HepG2 (cell line): ENCODE data around the gene BABAM1. TPM values are rescaled to one million over a fixed set of nuclear protein-coding genes. Genes with fewer than 3 reads are reported as not detected.

Source experiments
- BORCS8-MEF2B ChIP-seq: sonication (generic); formaldehyde crosslinking; IDR thresholded peaks from 2 replicates; pipeline ENCODE4 v1.8.0; 2022; ENCODE audit warnings: mild to moderate bottlenecking, missing genetic modification reagents
- ELF1 ChIP-seq: sonication (generic); formaldehyde crosslinking; IDR thresholded peaks from 2 replicates; pipeline ENCODE4 v1.4.0; 2020; ENCODE audit warnings: missing genetic modification reagents
- FOXA3 ChIP-seq: IDR thresholded peaks from 2 replicates; pipeline ENCODE4 v1.6.1; 2016; ENCODE audit warnings: missing genetic modification reagents, missing compliant biosample characterization
- JUN ChIP-seq: sonication (generic); formaldehyde crosslinking; IDR thresholded peaks from 2 replicates; pipeline ENCODE4 v1.4.0; 2020; ENCODE audit warnings: mild to moderate bottlenecking, missing genetic modification reagents
- KDM1A ChIP-seq: IDR thresholded peaks from 2 replicates; pipeline ENCODE4 v1.6.1; 2016; ENCODE audit warnings: missing compliant biosample characterization
- KDM2A ChIP-seq: sonication (generic); formaldehyde crosslinking; IDR thresholded peaks from 2 replicates; pipeline ENCODE4 v1.4.0; 2020; ENCODE audit warnings: low read depth, missing genetic modification reagents, borderline replicate concordance
- LCORL ChIP-seq, 2 experiments: fragments of 450-650 bp in 1 of 2; sonication (generic) in 1 of 2; formaldehyde crosslinking in 1 of 2; IDR thresholded peaks; 2 replicates each; pipeline versions ENCODE4 v1.5.0 to v1.6.1; 2017 to 2020; ENCODE audit warnings: antibody characterized with exemption in 1 of 2, missing genetic modification reagents in 1 of 2
- MAFK ChIP-seq, 2 experiments: IDR thresholded peaks in 1 of 2; conservative IDR thresholded peaks in 1 of 2; 2 replicates each; pipeline ENCODE4 v1.6.1; 2011; ENCODE audit warnings: improper control_type of control experiment in 2 of 2, low read length in 2 of 2
- MBNL3 ChIP-seq: fragments of 250-450 bp; sonication (Bioruptor Pico); conservative IDR thresholded peaks from 2 replicates; pipeline ENCODE4 v1.8.0; 2022; ENCODE audit warnings: mild to moderate bottlenecking, inconsistent platforms
- NFYC ChIP-seq: IDR thresholded peaks from 2 replicates; pipeline ENCODE4 v1.6.1; 2016; ENCODE audit warnings: missing genetic modification reagents, missing compliant biosample characterization
- PPARG ChIP-seq: conservative IDR thresholded peaks from 2 replicates; pipeline ENCODE4 v1.6.1; 2016; ENCODE audit warnings: missing biosample characterization, missing genetic modification reagents
- SMARCC2 ChIP-seq: fragments of 450-650 bp; IDR thresholded peaks from 2 replicates; pipeline ENCODE4 v1.6.1; 2017; ENCODE audit warnings: antibody characterized with exemption, mild to moderate bottlenecking
- SP5 ChIP-seq: IDR thresholded peaks from 2 replicates; pipeline ENCODE4 v1.6.1; 2016; ENCODE audit warnings: low read depth, borderline replicate concordance
- STAG1 ChIP-seq: sonication (generic); formaldehyde crosslinking; IDR thresholded peaks from 2 replicates; pipeline ENCODE4 v1.4.0; 2020; ENCODE audit warnings: missing genetic modification reagents
- U2AF1 ChIP-seq: fragments of 200-400 bp; formaldehyde crosslinking; optimal IDR thresholded peaks from 2 replicates; pipeline ENCODE3; 2017; ENCODE audit warnings: mild to moderate bottlenecking, low read depth, low read length
- ZBTB7B ChIP-seq: sonication (generic); formaldehyde crosslinking; IDR thresholded peaks from 2 replicates; pipeline ENCODE4 v1.4.0; 2020; ENCODE audit warnings: missing genetic modification reagents
- ZMAT3 ChIP-seq: sonication (generic); formaldehyde crosslinking; conservative IDR thresholded peaks from 2 replicates; pipeline ENCODE4 v1.7.0; 2021; ENCODE audit warnings: missing genetic modification reagents
- ZNF263 ChIP-seq: sonication (generic); formaldehyde crosslinking; IDR thresholded peaks from 2 replicates; pipeline ENCODE4 v1.4.0; 2020; ENCODE audit warnings: missing genetic modification reagents
- ZNF556 ChIP-seq: sonication (generic); formaldehyde crosslinking; IDR thresholded peaks from 2 replicates; pipeline ENCODE4 v1.4.0; 2020; ENCODE audit warnings: mild to moderate bottlenecking, missing genetic modification reagents, borderline replicate concordance
- ZNF678 ChIP-seq: sonication (generic); formaldehyde crosslinking; IDR thresholded peaks from 2 replicates; pipeline ENCODE4 v1.4.0; 2020; ENCODE audit warnings: mild to moderate bottlenecking, missing genetic modification reagents
- ZNF768 ChIP-seq: sonication (generic); formaldehyde crosslinking; IDR thresholded peaks from 2 replicates; pipeline ENCODE4 v1.4.0; 2020; ENCODE audit warnings: missing genetic modification reagents
- ZSCAN12 ChIP-seq: sonication (generic); formaldehyde crosslinking; IDR thresholded peaks from 2 replicates; pipeline ENCODE4 v1.9.0; 2021; ENCODE audit warnings: mild to moderate bottlenecking, missing genetic modification reagents
- polyA plus RNA-seq, 8 experiments: library from polyadenylated mRNA; depleted of rRNA in 3 of 8; stranded (reverse) in 7 of 8; unstranded in 1 of 8; fragments of >200 nt; fragmentation: Illumina TruSeq in 4 of 8; extraction: Trizol in 4 of 8; gene quantifications; 2 replicates each; pipeline versions ENCODE4 v1.2.1 to v1.2.3, GENCODE V29; 2011 to 2016; ENCODE audit warnings: low read depth in 4 of 8, missing spikeins in 1 of 8, mixed read lengths in 1 of 8; ENCODE audit not compliant: insufficient read depth in 1 of 8
- total RNA-seq, 5 experiments: library from RNA; depleted of rRNA; stranded (reverse); fragments of >200 nt; fragmentation: Illumina TruSeq; extraction: Trizol; gene quantifications; 2 replicates each; pipeline ENCODE4 v1.2.3, GENCODE V29; 2016; ENCODE audit warnings: low read depth in 1 of 5
- TF ChIP-seq, protein P1 (sequence below): sonication (generic); formaldehyde crosslinking; IDR thresholded peaks from 2 replicates; pipeline ENCODE4 v1.9.0; 2022; ENCODE audit warnings: low read depth, missing genetic modification reagents
- TF ChIP-seq, protein P2 (sequence below): sonication (generic); formaldehyde crosslinking; IDR thresholded peaks from 2 replicates; pipeline ENCODE4 v1.5.1; 2020; ENCODE audit warnings: missing genetic modification reagents, mild to moderate bottlenecking, borderline replicate concordance
- TF ChIP-seq, protein P3 (sequence below): IDR thresholded peaks from 2 replicates; pipeline ENCODE4 v1.6.1; 2012; ENCODE audit warnings: inconsistent platforms
- TF ChIP-seq, protein P4 (sequence below): sonication (generic); formaldehyde crosslinking; IDR thresholded peaks from 2 replicates; pipeline ENCODE4 v1.4.0; 2020; ENCODE audit warnings: mild to moderate bottlenecking, missing genetic modification reagents
- TF ChIP-seq, protein P5 (sequence below): sonication (generic); formaldehyde crosslinking; IDR thresholded peaks from 2 replicates; pipeline ENCODE4 v1.4.0; 2020; ENCODE audit warnings: low read depth, mild to moderate bottlenecking, missing genetic modification reagents

BABAM1 gene
- total and polyA plus RNA-seq, 2 of the 13 experiments (the other 11 are each of a cell fraction or from before 2014, with no cell fraction given), result 70.0 to 82.0 TPM

DNA sequence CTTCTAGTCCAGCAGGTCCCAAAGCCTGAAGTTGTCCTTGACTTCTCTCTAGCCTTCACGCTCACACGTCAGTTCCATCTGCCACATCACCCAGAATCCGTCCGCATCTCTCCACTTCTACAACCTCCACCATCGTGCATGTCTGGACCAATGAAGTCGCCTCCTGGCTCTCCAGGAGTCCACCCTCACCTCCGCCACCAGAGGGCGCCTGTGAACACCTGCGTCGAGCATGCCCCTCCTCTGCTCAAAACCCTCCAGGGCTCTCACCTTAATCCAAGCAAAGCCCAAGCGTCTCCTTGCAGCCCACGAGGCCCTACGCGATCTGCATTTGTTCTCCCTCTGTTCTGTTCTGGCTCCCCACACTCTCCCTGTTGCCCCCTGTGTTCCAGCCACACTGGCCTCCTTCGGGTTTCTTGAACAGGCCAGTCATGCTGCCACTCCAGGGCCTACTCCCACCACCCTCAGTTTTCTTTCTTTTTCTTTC is 6.4 kb upstream of the BABAM1 start (continued):
- TF ChIP-seq ZSCAN12 (CRISPR knock-in tag) (no peak), NFYC (0 out of 2 replicates have a peak, but pooled peaks have one; percentile 11), ZNF263 (peak; percentile 61; the same call in 1 of the 2 replicates), BORCS8-MEF2B (CRISPR knock-in tag) (0 out of 2 replicates have a peak, but pooled peaks have one; percentile 40), SMARCC2 (no peak), U2AF1 (peak; percentile 71), STAG1 (CRISPR knock-in tag) (peak; percentile 68), JUN (CRISPR knock-in tag) (no peak), ZNF556 (0 out of 2 replicates have a peak, but pooled peaks have one; percentile 60), FOXA3 (CRISPR knock-in tag) (0 out of 2 replicates have a peak, but pooled peaks have one; percentile 19), ZBTB7B (peak; percentile 38; the same call in 1 of the 2 replicates), ZNF678 (CRISPR knock-in tag) (no peak), KDM1A (CRISPR knock-in tag) (peak; percentile 25; the same call in 1 of the 2 replicates), KDM2A (CRISPR knock-in tag) (peak; percentile 70; the same call in 1 of the 2 replicates), LCORL (IDR thresholded peaks at IDR 0.05) (no peak), LCORL (CRISPR knock-in tag; IDR thresholded peaks at IDR 0.05) (no peak), MAFK (conservative IDR thresholded peaks at IDR 0.05 in 1 of 2, IDR thresholded peaks at IDR 0.05 in 1 of 2; ENCODE audit: low read length in 2 of 2) (no peak), PPARG (CRISPR knock-in tag) (0 out of 2 replicates have a peak, but pooled peaks have one; percentile 45), ELF1 (CRISPR knock-in tag) (0 out of 2 replicates have a peak, but pooled peaks have one; percentile 9), MBNL3 (CRISPR knock-in tag) (no peak), SP5 (CRISPR knock-in tag) (peak; percentile 37; the same call in 1 of the 2 replicates), ZMAT3 (CRISPR knock-in tag) (0 out of 2 replicates have a peak, but pooled peaks have one; percentile 36), ZNF768 (no peak)
- TF ChIP-seq, protein P1, sequence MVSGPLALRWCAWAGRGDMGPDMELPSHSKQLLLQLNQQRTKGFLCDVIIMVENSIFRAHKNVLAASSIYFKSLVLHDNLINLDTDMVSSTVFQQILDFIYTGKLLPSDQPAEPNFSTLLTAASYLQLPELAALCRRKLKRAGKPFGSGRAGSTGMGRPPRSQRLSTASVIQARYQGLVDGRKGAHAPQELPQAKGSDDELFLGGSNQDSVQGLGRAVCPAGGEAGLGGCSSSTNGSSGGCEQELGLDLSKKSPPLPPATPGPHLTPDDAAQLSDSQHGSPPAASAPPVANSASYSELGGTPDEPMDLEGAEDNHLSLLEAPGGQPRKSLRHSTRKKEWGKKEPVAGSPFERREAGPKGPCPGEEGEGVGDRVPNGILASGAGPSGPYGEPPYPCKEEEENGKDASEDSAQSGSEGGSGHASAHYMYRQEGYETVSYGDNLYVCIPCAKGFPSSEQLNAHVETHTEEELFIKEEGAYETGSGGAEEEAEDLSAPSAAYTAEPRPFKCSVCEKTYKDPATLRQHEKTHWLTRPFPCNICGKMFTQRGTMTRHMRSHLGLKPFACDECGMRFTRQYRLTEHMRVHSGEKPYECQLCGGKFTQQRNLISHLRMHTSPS (CRISPR knock-in tag), result no peak
- TF ChIP-seq, protein P2, sequence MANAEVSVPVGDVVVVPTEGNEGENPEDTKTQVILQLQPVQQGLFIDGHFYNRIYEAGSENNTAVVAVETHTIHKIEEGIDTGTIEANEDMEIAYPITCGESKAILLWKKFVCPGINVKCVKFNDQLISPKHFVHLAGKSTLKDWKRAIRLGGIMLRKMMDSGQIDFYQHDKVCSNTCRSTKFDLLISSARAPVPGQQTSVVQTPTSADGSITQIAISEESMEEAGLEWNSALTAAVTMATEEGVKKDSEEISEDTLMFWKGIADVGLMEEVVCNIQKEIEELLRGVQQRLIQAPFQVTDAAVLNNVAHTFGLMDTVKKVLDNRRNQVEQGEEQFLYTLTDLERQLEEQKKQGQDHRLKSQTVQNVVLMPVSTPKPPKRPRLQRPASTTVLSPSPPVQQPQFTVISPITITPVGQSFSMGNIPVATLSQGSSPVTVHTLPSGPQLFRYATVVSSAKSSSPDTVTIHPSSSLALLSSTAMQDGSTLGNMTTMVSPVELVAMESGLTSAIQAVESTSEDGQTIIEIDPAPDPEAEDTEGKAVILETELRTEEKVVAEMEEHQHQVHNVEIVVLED, result no peak
- TF ChIP-seq, protein P3, sequence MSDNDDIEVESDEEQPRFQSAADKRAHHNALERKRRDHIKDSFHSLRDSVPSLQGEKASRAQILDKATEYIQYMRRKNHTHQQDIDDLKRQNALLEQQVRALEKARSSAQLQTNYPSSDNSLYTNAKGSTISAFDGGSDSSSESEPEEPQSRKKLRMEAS, result peak; percentile 79
- TF ChIP-seq, protein P4, sequence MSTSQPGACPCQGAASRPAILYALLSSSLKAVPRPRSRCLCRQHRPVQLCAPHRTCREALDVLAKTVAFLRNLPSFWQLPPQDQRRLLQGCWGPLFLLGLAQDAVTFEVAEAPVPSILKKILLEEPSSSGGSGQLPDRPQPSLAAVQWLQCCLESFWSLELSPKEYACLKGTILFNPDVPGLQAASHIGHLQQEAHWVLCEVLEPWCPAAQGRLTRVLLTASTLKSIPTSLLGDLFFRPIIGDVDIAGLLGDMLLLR (CRISPR knock-in tag), result no peak
- TF ChIP-seq, protein P5, sequence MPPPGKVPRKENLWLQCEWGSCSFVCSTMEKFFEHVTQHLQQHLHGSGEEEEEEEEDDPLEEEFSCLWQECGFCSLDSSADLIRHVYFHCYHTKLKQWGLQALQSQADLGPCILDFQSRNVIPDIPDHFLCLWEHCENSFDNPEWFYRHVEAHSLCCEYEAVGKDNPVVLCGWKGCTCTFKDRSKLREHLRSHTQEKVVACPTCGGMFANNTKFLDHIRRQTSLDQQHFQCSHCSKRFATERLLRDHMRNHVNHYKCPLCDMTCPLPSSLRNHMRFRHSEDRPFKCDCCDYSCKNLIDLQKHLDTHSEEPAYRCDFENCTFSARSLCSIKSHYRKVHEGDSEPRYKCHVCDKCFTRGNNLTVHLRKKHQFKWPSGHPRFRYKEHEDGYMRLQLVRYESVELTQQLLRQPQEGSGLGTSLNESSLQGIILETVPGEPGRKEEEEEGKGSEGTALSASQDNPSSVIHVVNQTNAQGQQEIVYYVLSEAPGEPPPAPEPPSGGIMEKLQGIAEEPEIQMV, result 0 out of 2 replicates have a peak, but pooled peaks have one; percentile 27
